ENCODE measurements around the gene ABCA9. TPM values are rescaled to one million over a fixed set of nuclear protein-coding genes. Genes with fewer than 3 reads are reported as not detected.

Gene ABCA9
- total and polyA plus RNA-seq, 2 of the 13 experiments (the other 11 are each of a cell fraction or from before 2014, with no cell fraction given): 0.04 TPM; not detected in 1

- intact Hi-C loops (cut with micrococcal nuclease; ENCODE audit: unreplicated experiment) (no loop called here), in situ Hi-C loops (cut with HindIII; ENCODE audit: extremely low pct_ligation_motif_present, low pct_unique_long_range_greater_than_20kb) (loop anchor here (25.0 kb wide), 1 partner anchor 280 kb away; no protein-coding TSS in a partner anchor)
- CTCF ChIA-PET (ENCODE audit: low intra/inter-chr PET ratio, low total read pairs): no interaction called here
- H3K27me3 ChIP-seq (ENCODE audit: control insufficient read depth in 1 of 2, insufficient read depth in 2 of 2, low read length in 2 of 2): no peaks in the 10 kb centered on the region
- POLR2A ChIA-PET: no interaction called here
- H3K79me2 ChIP-seq (ENCODE audit: insufficient read depth, low read length): no peaks in the 10 kb centered on the region
- no peak overlapping the region for H3K27ac ChIP-seq (ENCODE audit: extremely low read length, insufficient read depth, low read length)
- no peak overlapping the region for H3K9ac ChIP-seq (ENCODE audit: insufficient read depth, low read depth, low read length)
- H3K4me3 ChIP-seq (replicated peaks in 1 of 3; ENCODE audit: insufficient read depth in 1 of 3, low read depth in 2 of 3, low read length in 3 of 3): no peak overlapping the region
- TF ChIP-seq FOXP1 (IDR thresholded peaks at IDR 0.05): 0 out of 2 replicates have a peak, but pooled peaks have one; percentile 7
- no peak for TF ChIP-seq FOXP1 (CRISPR knock-in tag; IDR thresholded peaks at IDR 0.05)
- peak; percentile 26 for TF ChIP-seq STAG1 (CRISPR knock-in tag; IDR thresholded peaks at IDR 0.05)
- TF ChIP-seq ZNF432 (CRISPR knock-in tag; IDR thresholded peaks at IDR 0.05; ENCODE audit: borderline replicate concordance): no peak
- 0 out of 2 replicates have a peak, but pooled peaks have one; percentile 10 for TF ChIP-seq ZMYM4 (CRISPR knock-in tag; IDR thresholded peaks at IDR 0.05)
- no peak for TF ChIP-seq KDM6A (CRISPR knock-in tag; IDR thresholded peaks at IDR 0.05; ENCODE audit: low read depth)
- 0 out of 2 replicates have a peak, but pooled peaks have one; percentile 7 for TF ChIP-seq CTCF (CRISPR knock-in tag; IDR thresholded peaks at IDR 0.05)
- 0 out of 2 replicates have a peak, but pooled peaks have one; percentile 22 for TF ChIP-seq POGZ (CRISPR knock-in tag; IDR thresholded peaks at IDR 0.05)
- no peaks in the 10 kb centered on the region for H4K20me1 ChIP-seq (ENCODE audit: insufficient read depth, low read length)
- H3K36me3 ChIP-seq (replicated peaks in 1 of 2; ENCODE audit: control insufficient read depth in 1 of 2, insufficient read depth in 2 of 2, low read length in 2 of 2): no peaks in the 10 kb centered on the region
- H3K4me1 ChIP-seq (ENCODE audit: insufficient read depth, low read length): peaks cover 57% of the 10 kb centered on the region
- no peak overlapping the region for H3K4me2 ChIP-seq (ENCODE audit: low read depth, low read length)
- no TSS peak for BruUV-seq (replicated peaks)
- no peak for FAIRE-seq
- 97% methylated on average over 4 of the region's 4 CpGs for WGBS (ENCODE audit: low lambda C conversion rate)
- no peak for ATAC-seq
- H2AFZ ChIP-seq (ENCODE audit: low read length): no peak overlapping the region
- no peaks in the 10 kb centered on the region for H3K9me3 ChIP-seq (ENCODE audit: low read length)
- DNase-seq (ENCODE audit: low spot score): no peak
These were observed 6.7 kb upstream of the ABCA9 start for GRCh38 chr17:69067274-69068047.
